Uterus (tissue), 4 donors: Measurements from ENCODE around the gene SPNS2. TPM values are rescaled to one million over a fixed set of nuclear protein-coding genes. Genes with fewer than 3 reads are reported as not detected.

ENCODE experiments used
- DNase-seq, 2 donors: peaks; one replicate each; pipeline ENCODE4 v3.0.0-alpha.2; 2019 to 2020
- H3K27ac ChIP-seq, 2 donors: fragments of 200-600 bp; sonication (generic); 1 replicate in 1 of 2; 2 replicates in 1 of 2; pipeline ENCODE4 v1.5.1; 2016 to 2018
- H3K27me3 ChIP-seq, 2 donors: fragments of 200-600 bp; sonication (generic); one replicate each; pipeline ENCODE4 v1.5.1; 2018 to 2019; ENCODE audit warnings: control low read depth in 1 of 2
- H3K36me3 ChIP-seq, 2 donors: fragments of 200-600 bp; sonication (generic); one replicate each; pipeline ENCODE4 v1.5.1; 2019; ENCODE audit warnings: control low read depth in 1 of 2
- H3K4me1 ChIP-seq, 2 donors: fragments of 200-600 bp; sonication (generic); one replicate each; pipeline ENCODE4 v1.5.1; 2018 to 2019; ENCODE audit warnings: control low read depth in 1 of 2
- H3K4me3 ChIP-seq, 2 donors: fragments of 200-600 bp; sonication (generic); 1 replicate in 1 of 2; 2 replicates in 1 of 2; pipeline ENCODE4 v1.5.1; 2018 to 2019; ENCODE audit warnings: mild to moderate bottlenecking in 1 of 2
- H3K9me3 ChIP-seq, 2 donors: fragments of 200-600 bp; sonication (generic); one replicate each; pipeline ENCODE4 v1.5.1; 2019; ENCODE audit warnings: control low read depth in 1 of 2
- CTCF ChIP-seq, 4 experiments: fragments of 200-600 bp in 2 of 4; fragments of 450-650 bp in 2 of 4; sonication (generic) in 2 of 4; IDR thresholded peaks; one replicate each; pipeline ENCODE4 v1.5.1; 2016 to 2019; ENCODE audit warnings: antibody characterized with exemption in 4 of 4, mild to moderate bottlenecking in 2 of 4, moderate library complexity in 1 of 4
- POLR2A ChIP-seq, 2 donors: fragments of 450-650 bp; IDR thresholded peaks; one replicate each; pipeline ENCODE4 v1.6.1; 2016; ENCODE audit warnings: antibody characterized with exemption in 2 of 2, mild to moderate bottlenecking in 1 of 2, moderate library complexity in 1 of 2
- intact Hi-C: fragments of 100-400 bp; cut with DNase I; formaldehyde crosslinking; loops from one replicate; pipeline ENCODE4 v1.15.1; 2023; ENCODE audit warnings: low total_unique reads
- total RNA-seq, 4 donors: library from RNA; depleted of rRNA in 3 of 4; stranded (reverse); fragments of >200 nt in 3 of 4; gene quantifications; one replicate each; pipeline versions ENCODE4 v1.1.0 to v1.2.4, GENCODE V29; 2014 to 2023
- donor health status: DM: yes; HTN: yes; CAD: no.

Gene SPNS2
- total RNA-seq, 4 donors from 2014 or later: 3.8 to 40.5 (median 13.6) TPM

- Histone ChIP-seq H3K27ac (no peak overlapping the region), H3K36me3 (no peaks in the 10 kb centered on the region), H3K4me1 (no peaks in the 10 kb centered on the region), H3K4me3 (no peak overlapping the region), H3K9me3 (no peaks in the 10 kb centered on the region), H3K27me3 (no peaks in the 10 kb centered on the region)
- no peak for TF ChIP-seq POLR2A (IDR thresholded peaks at IDR 0.05)
- TF ChIP-seq CTCF (IDR thresholded peaks at IDR 0.05): no peak
- DNase-seq: no peak
- intact Hi-C loops: no loop called here
Measured at GRCh38 chr17:4472286-4472685, 26.4 kb upstream of the SPNS2 start.

- no peak overlapping the region for H3K4me3 ChIP-seq
- no peak for DNase-seq
- H3K27ac ChIP-seq: no peak overlapping the region
- H3K27me3 ChIP-seq: no peaks in the 10 kb centered on the region
- H3K9me3 ChIP-seq: no peaks in the 10 kb centered on the region
- intact Hi-C loops: no loop called here
- no peaks in the 10 kb centered on the region for H3K4me1 ChIP-seq
- no peaks in the 10 kb centered on the region for H3K36me3 ChIP-seq
- TF ChIP-seq CTCF (IDR thresholded peaks at IDR 0.05) (no peak), POLR2A (IDR thresholded peaks at IDR 0.05) (no peak)
Measured at GRCh38 chr17:4474093-4474492, 24.6 kb upstream of the SPNS2 start.

GRCh38 chr17:4475001-4475400 lies 23.7 kb upstream of the SPNS2 start:
- H3K36me3 ChIP-seq: no peaks in the 10 kb centered on the region
- no peak for DNase-seq
- H3K27me3 ChIP-seq: no peaks in the 10 kb centered on the region
- TF ChIP-seq CTCF (IDR thresholded peaks at IDR 0.05): no peak
- TF ChIP-seq POLR2A (IDR thresholded peaks at IDR 0.05): no peak
- no peak overlapping the region for H3K4me3 ChIP-seq
- H3K9me3 ChIP-seq: no peaks in the 10 kb centered on the region
- no peak overlapping the region for H3K27ac ChIP-seq
- H3K4me1 ChIP-seq: no peaks in the 10 kb centered on the region
- intact Hi-C loops: no loop called here

GRCh38 chr17:4475463-4475862 lies 23.2 kb upstream of the SPNS2 start:
- H3K27me3 ChIP-seq: no peaks in the 10 kb centered on the region
- no peak for DNase-seq
- no peak overlapping the region for H3K27ac ChIP-seq
- H3K36me3 ChIP-seq: no peaks in the 10 kb centered on the region
- no peak overlapping the region for H3K4me3 ChIP-seq
- intact Hi-C loops: no loop called here
- no peaks in the 10 kb centered on the region for H3K9me3 ChIP-seq
- no peaks in the 10 kb centered on the region for H3K4me1 ChIP-seq
- TF ChIP-seq CTCF (IDR thresholded peaks at IDR 0.05) (no peak), POLR2A (IDR thresholded peaks at IDR 0.05) (no peak)

- TF ChIP-seq POLR2A (IDR thresholded peaks at IDR 0.05): no peak
- no peak for TF ChIP-seq CTCF (IDR thresholded peaks at IDR 0.05)
- Histone ChIP-seq H3K27ac (no peak overlapping the region), H3K4me3 (no peak overlapping the region), H3K4me1 (no peaks in the 10 kb centered on the region), H3K9me3 (no peaks in the 10 kb centered on the region), H3K36me3 (no peaks in the 10 kb centered on the region), H3K27me3 (no peaks in the 10 kb centered on the region)
- DNase-seq: no peak
- intact Hi-C loops: no loop called here
Measured at GRCh38 chr17:4476017-4476416, 22.7 kb upstream of the SPNS2 start.
